LNCaP clone FGC (cell line): Measurements from ENCODE around the gene PPT2.
"Not testable (repeated sequence)": the region's sequence is repeated elsewhere in the genome, so short reads cannot be mapped to it uniquely, and the experiment has no call there.

Experiments
- DNase-seq: peaks from one replicate; pipeline ENCODE4 v3.0.0-alpha.2; 2011; ENCODE audit warnings: low read depth
- H3K4me3 ChIP-seq: 2 replicates; pipeline ENCODE4 v1.5.1; 2011; ENCODE audit warnings: mild to moderate bottlenecking, low read depth, low read length, control low read depth
- TF ChIP-seq, protein P1 (sequence below): IDR thresholded peaks from 2 replicates; pipeline ENCODE4 v1.5.1; 2012; ENCODE audit warnings: mild to moderate bottlenecking; ENCODE audit not compliant: control insufficient read depth, insufficient read depth; ENCODE audit errors: extremely low read depth

The PPT2 gene

GRCh38 chr6:32190911-32191677, 37.2 kb downstream of the PPT2 start:
- DNase-seq = no peak
- TF ChIP-seq, protein P1, sequence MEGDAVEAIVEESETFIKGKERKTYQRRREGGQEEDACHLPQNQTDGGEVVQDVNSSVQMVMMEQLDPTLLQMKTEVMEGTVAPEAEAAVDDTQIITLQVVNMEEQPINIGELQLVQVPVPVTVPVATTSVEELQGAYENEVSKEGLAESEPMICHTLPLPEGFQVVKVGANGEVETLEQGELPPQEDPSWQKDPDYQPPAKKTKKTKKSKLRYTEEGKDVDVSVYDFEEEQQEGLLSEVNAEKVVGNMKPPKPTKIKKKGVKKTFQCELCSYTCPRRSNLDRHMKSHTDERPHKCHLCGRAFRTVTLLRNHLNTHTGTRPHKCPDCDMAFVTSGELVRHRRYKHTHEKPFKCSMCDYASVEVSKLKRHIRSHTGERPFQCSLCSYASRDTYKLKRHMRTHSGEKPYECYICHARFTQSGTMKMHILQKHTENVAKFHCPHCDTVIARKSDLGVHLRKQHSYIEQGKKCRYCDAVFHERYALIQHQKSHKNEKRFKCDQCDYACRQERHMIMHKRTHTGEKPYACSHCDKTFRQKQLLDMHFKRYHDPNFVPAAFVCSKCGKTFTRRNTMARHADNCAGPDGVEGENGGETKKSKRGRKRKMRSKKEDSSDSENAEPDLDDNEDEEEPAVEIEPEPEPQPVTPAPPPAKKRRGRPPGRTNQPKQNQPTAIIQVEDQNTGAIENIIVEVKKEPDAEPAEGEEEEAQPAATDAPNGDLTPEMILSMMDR = no peak
- H3K4me3 ChIP-seq = peak overlapping the region; percentile 76

- H3K4me3 ChIP-seq = no peak overlapping the region
- TF ChIP-seq, protein P1 = no peak
- DNase-seq = no peak
These were observed 38.0 kb downstream of the PPT2 start for GRCh38 chr6:32191696-32192607.

- TF ChIP-seq, protein P1 = no peak
- no peak for DNase-seq
- no peak within 1 kb of the TSS for H3K4me3 ChIP-seq
These were observed 38.7 kb downstream of the PPT2 start, which contains the start of gene GPSM3 for GRCh38 chr6:32192608-32193039. Gene GPSM3 (minus strand): TSS chr6:32192643. CDS start chr6:32192513, 130 bp downstream.

DNA sequence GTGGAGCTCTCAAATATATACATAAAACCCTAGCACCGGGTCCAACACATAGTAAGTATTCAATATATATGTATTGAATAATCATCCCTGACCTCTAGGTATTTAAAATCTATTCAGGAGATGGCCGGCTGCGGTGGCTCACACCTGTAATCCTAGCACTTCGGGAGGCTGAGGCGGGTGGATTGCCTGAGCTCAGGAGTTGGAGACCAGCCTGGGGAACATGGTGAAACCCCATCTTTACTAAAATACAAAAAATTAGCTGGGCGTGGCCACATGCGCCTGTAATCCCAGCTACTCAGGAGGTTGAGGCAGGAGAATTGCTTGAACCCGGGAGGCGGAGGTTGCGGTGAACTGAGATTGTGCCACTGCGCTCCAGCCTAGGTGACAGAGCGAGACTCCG, 39.2 kb downstream of the PPT2 start:
- not testable (repeated sequence) for H3K4me3 ChIP-seq, DNase-seq

DNA sequence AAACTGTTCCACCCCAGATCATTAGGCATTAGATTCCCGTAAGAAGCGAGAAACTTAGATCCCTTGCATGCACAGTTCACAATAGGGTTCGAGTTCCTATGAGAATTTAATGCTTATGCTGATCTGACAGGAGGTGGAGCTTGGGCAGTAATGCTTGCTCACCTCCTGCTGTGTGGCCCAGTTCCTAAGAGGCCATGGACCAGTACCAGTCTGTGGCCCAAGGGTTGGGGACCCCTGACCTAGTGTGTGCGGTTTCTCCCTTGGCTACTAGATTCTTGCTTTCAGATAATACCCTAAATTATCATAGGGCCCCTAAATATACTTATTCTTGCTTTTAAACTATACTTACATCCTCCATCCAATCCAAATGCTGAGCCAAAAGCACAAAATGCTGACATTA, 40.4 kb downstream of the PPT2 start:
- DNase-seq = no peak
- no peak overlapping the region for H3K4me3 ChIP-seq
- TF ChIP-seq, protein P1 = no peak

DNA sequence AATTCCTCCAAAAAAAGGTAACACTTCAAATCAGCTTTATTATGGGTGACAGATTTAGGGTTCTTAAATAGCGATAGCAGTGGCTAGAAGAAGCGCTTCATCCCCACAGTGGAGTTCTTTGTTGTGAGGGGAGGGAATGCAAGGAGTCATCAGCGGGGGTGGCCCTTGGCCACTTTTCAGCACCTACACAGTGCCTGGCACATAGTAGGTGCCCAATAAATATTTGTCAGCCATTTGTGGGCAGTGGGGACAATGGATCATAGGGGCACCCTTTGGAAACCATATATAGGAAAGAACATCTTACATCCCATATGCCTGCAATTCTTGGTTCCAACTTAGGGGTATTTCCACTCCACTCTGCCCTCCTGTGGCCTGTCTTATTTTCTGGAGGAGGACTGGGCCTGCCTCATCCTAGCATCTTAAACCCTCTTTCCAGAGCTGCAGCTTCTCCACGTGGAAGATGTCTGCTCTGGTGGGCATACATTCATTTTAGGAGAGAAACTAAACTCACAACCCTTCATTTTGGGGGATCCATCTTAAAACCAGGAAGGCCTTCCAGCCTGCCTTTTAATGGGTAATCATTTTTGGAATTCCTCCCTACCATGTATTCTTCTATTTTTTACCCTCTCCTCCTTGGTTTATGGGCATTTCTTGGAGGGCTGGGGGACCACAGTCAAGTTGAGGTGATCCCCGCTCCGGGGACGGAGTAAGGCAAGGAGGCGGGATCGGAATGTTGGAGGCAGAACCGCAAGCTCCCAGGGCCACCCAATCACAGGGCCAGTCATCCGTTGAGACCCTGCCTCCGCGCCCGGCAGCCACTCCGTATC, 41.1 kb downstream of the PPT2 start:
- H3K4me3 ChIP-seq = peak overlapping the region; percentile 67
- DNase-seq = peak; percentile 27
- TF ChIP-seq, protein P1 = peak; percentile 63

GRCh38 chr6:32195652-32195901, 41.6 kb downstream of the PPT2 start:
- peak; percentile 97 for DNase-seq
- peak overlapping the region; percentile 89 for H3K4me3 ChIP-seq
- TF ChIP-seq, protein P1 = no peak
